ENCODE results near the gene PHACTR1.

The PHACTR1 gene

DNA sequence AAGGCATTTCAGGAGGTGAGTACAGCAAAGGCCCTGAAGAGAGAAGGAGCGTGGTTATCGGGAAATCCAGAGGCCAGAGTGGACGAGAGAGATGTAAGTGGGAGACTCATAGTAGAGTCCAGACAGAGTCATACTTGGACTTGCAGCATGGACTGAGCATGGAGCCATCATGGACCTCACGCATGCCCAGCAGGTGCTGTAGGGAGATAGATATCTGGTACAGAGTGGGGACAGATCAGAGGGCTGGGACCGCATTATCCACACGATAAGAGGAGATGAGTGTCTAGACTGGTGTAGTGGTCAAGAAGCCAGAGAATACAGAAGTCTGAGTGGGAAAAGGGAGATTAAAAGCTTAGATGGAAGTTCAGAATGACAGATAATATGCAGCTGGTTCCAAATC lies 484.8 kb downstream of the PHACTR1 start:
- no peak overlapping the region for H3K27ac ChIP-seq
- TF ChIP-seq, protein P1, sequence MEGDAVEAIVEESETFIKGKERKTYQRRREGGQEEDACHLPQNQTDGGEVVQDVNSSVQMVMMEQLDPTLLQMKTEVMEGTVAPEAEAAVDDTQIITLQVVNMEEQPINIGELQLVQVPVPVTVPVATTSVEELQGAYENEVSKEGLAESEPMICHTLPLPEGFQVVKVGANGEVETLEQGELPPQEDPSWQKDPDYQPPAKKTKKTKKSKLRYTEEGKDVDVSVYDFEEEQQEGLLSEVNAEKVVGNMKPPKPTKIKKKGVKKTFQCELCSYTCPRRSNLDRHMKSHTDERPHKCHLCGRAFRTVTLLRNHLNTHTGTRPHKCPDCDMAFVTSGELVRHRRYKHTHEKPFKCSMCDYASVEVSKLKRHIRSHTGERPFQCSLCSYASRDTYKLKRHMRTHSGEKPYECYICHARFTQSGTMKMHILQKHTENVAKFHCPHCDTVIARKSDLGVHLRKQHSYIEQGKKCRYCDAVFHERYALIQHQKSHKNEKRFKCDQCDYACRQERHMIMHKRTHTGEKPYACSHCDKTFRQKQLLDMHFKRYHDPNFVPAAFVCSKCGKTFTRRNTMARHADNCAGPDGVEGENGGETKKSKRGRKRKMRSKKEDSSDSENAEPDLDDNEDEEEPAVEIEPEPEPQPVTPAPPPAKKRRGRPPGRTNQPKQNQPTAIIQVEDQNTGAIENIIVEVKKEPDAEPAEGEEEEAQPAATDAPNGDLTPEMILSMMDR (conservative IDR thresholded peaks at IDR 0.05; ENCODE audit: low read depth), result no peak
- CTCF ChIA-PET, result interaction anchor here (0.6 kb wide), 1 partner anchor 10 kb away, joined by 4 read pairs; no protein-coding TSS in a partner anchor
- no peak for DNase-seq (ENCODE audit: low spot score)
- POLR2A ChIA-PET (ENCODE audit: low non-redundant PET), result no interaction called here

DNA sequence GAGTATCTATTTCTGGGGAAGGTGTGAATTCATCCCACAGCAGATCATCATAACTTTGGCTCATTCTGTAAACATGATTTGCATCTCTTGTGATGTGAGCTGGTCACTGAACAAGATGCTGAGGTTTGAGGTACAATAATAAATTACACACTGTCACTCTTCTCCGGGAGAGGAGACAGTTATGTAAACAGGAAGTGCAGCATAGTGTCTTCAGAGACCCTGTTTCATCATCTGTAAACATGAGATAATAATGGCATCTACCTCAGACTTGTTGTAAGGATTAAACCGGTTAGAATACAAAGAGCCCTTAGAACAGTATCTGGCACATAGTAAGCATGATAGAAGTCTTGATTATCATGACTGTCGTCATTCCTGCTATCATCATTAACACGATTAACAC lies 486.6 kb downstream of the PHACTR1 start:
- CTCF ChIA-PET, result no interaction called here
- POLR2A ChIA-PET (ENCODE audit: low non-redundant PET), result no interaction called here
- H3K27ac ChIP-seq, result no peak overlapping the region
- DNase-seq (ENCODE audit: low spot score), result no peak
- TF ChIP-seq, protein P1 (conservative IDR thresholded peaks at IDR 0.05; ENCODE audit: low read depth), result no peak

DNA sequence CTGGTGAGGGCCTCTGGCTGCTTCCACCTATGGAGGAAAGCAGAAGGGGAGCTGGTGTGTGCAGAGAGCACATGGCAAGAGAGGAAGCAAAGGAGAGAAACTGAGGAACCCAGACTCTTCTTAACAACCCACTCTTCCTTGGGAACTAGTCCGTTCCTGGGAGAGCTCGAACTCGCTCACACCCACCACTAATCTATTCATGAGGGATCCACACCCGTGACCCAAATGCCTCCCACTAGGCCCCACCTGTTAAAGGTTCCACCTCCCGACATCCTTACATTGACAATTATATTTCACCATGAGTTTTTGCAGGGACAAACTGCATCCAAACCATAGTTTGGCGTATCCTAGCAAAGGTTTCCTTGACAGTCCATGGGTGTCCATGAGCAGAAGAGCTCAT lies 488.5 kb downstream of the PHACTR1 start:
- no peak overlapping the region for H3K27ac ChIP-seq
- TF ChIP-seq, protein P1 (conservative IDR thresholded peaks at IDR 0.05; ENCODE audit: low read depth), result no peak
- no peak for DNase-seq (ENCODE audit: low spot score)
- POLR2A ChIA-PET (ENCODE audit: low non-redundant PET), result no interaction called here
- CTCF ChIA-PET, result no interaction called here

DNA sequence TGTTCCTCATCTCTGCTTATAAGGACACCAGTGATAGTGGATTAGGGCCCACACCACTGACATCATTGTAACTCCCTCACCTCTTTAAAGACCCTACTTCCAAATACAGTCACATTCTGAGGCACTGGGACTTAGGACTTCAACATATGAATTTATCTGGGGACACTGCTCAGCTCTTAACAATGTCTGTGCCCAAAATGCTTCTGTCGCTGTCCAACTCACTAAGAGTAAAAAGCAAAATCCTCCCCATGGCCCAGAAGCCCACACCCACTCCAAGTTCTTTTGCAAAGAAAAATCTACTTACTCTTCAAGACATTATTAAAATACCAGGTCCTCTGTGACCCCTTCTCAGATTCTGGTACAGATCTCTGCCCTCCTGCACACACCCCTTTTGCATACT lies 495.5 kb downstream of the PHACTR1 start:
- DNase-seq (ENCODE audit: low spot score), result no peak
- CTCF ChIA-PET, result no interaction called here

DNA sequence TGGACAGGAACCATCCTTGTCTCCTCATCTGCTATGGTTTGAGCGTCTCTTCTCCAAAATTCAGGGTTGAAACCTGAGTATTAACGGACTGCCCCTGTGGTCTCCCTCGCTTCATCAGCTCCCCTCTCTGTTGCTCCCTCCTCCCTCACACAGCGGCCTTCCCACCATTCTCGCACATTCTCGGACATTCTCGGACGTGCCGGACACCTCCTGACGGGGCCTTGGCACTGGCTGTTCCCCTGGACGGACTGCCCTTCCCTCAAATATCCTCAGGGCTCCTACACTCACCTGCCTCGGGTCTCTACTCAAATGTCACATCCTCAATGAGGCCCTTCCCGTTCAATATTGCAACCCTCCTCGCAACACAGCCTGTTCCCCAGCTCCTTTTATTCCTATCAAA lies 496.0 kb downstream of the PHACTR1 start:
- ChIA-PET POLR2A (ENCODE audit: low non-redundant PET) (no interaction called here), CTCF (no interaction called here)
- H3K27ac ChIP-seq, result no peak overlapping the region
- no peak for DNase-seq (ENCODE audit: low spot score)
- TF ChIP-seq, protein P1 (conservative IDR thresholded peaks at IDR 0.05; ENCODE audit: low read depth), result no peak

More for the DNA sequence above, 495.5 kb downstream of the PHACTR1 start:
- TF ChIP-seq, protein P1 (conservative IDR thresholded peaks at IDR 0.05; ENCODE audit: low read depth), result no peak
- H3K27ac ChIP-seq, result no peak overlapping the region
- POLR2A ChIA-PET (ENCODE audit: low non-redundant PET), result no interaction called here

DNA sequence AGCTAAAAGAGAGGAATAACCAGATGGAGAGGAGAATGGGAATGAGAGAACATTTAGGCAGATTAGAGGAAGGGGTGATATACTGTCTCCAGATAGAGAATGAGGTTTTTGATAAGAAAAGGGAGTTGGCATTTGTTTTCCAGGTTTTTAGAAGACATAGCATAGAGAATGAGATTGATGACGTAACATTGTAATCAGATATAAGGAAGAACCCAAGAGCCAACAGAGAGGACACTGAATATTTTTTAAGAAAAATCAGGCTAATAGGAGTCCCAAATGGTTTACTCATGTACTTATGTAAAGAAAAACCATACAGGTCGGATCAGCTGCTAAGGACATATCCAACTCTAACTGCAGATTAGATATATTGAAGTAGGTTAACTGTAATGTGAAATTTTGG lies 498.8 kb downstream of the PHACTR1 start:
- TF ChIP-seq, protein P1 (conservative IDR thresholded peaks at IDR 0.05; ENCODE audit: low read depth), result no peak
- POLR2A ChIA-PET (ENCODE audit: low non-redundant PET), result no interaction called here
- CTCF ChIA-PET, result interaction anchor here (0.6 kb wide), 1 partner anchor 38 kb away, joined by 3 read pairs; no protein-coding TSS in a partner anchor
- no peak overlapping the region for H3K27ac ChIP-seq
- DNase-seq (ENCODE audit: low spot score), result no peak
